HG03354 (cell line): ENCODE measurements around the gene SYNPO.

ENCODE experiments used
- ATAC-seq: cut with Tn5 transposase; IDR thresholded peaks from one replicate; pipeline ENCODE4 v1.9.1; 2021; ENCODE audit warnings: mild to moderate bottlenecking; ENCODE audit not compliant: unreplicated experiment, poor library complexity, severe bottlenecking

The SYNPO gene

DNA sequence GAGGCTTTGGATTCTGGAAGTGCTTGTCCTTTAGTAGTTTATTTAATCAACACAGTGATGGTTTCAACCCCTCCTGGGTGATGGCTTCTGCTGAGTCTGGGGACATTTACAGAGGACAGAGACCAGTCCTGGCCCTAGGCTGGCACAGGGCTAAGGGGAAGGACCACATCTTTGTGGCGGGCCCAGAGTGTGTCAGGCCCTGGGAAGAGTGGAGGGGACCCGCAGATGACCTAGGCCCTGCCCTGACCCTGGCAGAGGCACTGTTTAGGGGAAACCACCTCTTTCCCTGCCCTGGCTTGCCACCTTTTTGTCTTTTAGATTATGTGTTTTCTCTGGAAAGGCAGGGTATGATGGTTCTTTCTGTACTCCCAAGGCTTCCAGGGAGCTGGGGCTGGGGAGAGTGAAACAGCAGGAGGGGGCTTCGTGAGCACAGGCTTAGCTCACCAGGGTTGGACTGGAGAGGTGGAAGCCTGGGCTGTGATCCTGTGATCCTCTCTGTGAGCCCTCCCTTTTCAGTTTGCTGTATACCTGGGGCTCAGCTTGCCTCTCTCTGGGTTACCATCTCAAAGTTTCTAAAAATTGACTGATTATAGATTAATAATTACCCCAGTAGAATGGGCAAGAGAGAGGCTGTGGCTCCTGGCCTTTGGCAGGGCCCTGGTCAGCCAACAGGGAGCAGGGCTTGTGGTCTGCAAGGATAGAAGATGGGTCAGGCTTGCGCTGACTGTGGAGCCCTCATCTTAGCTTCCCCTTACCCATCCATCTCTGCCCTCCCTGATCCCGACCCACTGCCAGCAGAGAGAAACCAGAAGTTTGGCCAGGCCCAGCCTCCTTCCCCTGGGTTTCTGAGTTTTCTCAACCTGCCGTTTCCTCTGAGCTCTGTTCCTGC is 1.7 kb upstream of the SYNPO start:
- ATAC-seq, result no peak

DNA sequence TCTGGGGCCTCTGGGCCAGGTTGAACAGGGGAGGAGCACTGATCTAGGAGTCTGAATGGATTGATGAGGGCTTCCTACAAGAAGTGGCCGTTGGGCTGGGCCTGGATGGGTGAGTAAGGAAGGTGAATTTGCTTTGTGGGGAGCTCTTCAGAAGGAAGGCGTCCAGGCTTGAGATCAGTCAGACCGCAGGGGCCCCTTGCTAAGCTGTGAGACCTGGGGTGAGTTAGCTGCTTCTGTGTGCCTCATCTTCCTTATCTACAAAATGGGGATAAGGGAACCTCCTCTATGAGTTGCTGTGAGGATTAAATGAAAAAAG is 1.1 kb upstream of the SYNPO start:
- ATAC-seq, result no peak

DNA sequence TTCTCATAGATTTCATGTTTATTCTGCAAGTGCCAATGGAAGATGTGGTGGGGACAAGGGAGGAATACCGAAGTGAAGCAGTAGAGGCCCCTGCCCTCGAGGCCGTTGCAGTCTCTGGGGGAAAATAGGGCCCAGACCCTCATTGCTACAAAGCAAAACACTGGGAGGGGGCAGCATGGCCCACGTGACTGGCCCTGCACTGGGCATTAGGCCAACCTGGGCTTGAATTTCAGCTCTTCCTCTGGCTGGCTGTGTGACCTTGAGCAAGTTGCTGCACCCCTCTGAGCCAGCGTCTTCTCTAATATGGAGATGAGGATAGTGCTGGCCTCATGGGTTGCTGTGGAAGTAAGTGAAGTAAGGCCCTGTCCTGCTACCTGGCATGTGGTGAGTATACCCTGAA is 709 bp upstream of the SYNPO start:
- ATAC-seq, result no peak

DNA sequence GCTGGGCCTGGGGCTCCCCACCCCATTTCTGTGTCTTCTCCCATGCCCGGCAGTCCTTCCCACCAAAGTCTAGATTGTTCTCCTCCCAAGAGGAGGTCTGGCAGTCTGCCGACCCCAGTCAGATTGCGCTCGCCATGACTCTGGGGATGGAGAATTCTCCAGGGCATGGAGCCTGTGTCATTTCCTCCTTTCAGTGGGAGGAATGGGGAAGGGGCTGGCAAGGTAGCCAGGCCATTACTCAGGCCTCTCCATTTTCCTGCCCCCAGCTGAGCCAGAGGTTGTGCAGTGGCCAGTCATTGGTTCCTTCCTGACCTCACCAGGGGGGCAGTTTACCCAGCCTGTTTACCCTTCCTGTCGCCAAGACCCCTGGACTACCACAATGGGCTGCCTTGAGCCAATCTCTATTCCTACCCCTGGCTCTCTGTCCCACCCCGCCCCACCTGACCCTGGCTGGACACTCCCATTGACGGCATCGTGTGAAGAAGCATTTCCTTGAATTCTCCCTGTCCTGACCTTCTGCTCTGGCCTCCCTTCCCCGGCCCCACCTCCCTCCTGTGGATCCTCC is 628 bp downstream of the SYNPO start:
- ATAC-seq, result no peak

DNA sequence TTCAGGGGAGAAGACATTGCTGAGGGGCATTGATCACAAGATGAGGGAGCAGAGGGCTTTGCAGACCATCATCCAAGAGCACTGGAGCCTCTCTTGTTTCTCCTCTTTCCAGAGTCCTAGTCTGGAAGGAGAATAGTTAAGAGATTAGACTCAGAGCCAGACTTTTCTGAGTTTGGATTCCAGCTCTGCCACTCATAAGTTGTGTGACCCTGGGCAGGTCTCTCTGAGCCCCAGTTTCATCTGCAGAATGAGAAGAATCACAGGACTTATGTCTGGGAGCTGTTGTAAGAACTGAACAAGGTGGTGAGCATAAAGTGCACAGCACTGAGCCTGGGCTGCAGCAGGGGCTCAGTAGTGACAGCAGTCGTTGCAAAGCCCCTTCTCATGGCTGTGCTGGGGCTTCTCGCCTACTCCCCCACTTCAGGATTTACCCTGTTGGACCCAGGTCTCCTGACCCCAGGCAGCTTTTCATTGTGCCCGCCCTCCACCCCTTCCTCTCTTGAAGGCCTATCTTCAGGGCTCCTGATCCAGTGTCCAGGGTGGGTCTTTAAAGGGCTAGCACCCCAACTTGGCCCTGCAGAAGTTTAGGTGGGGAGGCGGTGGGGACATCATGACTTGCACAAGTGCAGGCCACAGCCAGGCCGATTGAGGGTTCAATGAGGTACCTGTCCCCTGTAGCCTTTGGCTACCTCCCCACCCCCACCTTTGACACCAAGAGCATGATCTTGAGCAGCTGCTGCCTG is 1.5 kb downstream of the SYNPO start:
- ATAC-seq, result no peak

DNA sequence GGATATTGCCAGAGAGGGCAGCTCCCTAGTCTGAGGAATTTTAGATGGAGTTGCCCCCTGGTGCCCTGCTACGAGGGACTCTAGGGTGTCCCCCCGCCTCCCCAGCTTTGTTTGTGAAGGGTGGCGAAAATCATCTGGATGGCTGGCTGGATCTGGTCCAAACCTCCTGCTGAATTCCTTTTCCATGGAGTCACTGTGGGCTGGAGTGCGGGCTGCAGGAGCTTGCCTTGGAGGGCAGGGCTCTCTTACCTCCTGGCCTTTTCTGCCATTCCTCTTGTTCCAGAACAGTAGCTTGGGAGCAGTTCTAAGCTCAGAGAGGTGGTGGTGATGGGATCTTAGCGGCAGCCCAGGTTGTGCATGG is 2.1 kb downstream of the SYNPO start:
- no peak for ATAC-seq

DNA sequence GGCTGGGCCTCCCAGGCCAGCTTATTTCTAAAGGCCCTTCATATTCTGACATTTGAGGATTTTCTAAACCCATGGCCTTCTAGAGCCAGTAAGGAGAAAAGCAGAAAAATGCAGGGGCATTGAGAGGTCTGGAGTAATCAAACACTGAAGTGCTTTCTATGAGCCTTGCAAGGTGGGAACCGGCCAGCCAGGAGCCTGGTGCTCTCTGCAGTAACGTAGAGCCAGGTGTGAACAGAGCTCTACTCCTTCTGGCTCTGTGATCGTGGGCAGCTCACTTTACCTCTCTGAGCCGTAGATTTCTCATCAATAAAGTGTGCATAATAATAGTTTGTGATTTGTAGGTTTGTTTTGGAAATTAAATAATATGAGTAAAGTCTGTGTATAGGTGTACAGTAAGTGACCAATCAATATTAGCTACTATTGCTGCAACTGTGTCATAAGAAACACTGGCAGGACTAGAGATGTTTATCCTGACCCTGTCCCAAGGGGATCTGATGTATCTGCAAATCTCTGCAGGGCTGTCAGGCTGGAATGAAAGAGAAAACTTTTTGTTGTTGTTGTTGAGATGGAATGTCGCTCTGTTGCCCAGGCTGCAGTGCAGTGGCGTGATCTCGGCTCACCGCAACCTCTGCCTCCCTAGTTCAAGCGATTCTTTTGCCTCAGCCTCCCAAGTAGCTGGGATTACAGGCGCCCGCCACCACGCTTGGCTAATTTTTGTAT is 2.7 kb downstream of the SYNPO start:
- no peak for ATAC-seq

DNA sequence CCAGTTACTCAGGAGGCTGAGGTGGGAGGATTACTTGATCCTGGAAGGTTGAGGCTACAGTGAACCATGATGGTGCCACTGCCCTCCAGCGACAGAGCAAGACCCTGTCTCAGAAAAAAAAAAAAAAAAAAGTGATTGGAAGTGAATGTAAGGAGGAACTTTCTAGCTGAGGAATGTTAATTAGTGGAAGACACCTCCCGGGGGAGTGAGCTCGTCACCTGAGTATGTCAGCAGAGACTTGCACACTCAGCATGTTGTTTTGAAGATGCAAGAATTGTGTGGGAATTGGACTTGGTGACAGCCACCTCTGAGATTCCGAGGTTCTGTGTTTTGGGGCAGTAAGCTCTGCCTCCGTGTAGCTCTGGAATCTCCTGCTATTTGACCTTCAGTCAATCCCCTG is 3.6 kb downstream of the SYNPO start:
- ATAC-seq, result no peak

DNA sequence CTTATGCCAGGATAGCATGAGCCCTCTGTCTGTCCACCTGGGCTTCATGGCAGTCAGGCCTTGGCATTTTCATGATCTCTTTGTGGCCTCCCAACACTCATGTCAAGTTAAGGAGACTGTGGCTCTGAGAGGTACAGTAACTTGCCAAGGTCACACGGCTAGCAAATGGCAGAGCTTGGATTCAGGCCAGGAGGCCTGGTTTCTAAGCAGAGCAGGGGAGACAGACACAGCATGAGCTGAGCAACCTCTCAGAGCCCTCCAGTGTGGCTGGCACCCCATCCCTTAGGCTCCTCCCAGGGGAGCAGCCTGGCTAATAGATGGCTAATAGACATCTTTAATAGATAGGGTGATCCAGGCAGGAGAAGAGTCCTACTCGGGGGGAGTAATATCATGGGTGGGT is 4.1 kb downstream of the SYNPO start:
- no peak for ATAC-seq

DNA sequence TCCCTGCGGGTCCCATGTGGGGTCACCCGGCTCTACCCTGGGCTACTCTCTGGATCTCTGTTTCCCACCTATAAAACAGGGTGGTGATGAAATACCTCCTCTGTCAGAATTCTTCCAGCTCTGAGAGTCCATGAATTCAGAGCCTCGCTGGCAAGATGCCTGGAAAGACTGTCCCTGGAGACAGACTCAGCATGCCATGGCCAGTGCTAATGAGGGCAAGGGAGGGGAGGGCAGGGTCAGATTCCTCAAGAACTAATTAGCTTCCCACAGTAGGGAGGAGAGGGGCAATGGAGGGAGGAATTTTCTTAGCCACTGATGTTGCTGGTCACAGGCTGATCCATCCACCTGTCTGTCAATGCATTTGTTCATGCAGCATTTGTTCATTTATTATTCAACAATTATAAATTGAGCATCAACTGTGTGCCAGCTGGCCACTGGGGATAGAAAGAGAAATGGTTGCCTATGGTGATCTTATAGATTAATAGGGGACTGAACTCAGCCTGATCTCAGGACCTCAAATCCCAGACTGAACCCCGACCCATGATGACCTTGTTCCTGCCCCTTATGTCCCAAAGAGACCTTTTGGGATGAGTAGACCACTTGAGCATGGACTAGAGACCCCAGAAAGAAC is 4.7 kb downstream of the SYNPO start:
- ATAC-seq, result no peak

DNA sequence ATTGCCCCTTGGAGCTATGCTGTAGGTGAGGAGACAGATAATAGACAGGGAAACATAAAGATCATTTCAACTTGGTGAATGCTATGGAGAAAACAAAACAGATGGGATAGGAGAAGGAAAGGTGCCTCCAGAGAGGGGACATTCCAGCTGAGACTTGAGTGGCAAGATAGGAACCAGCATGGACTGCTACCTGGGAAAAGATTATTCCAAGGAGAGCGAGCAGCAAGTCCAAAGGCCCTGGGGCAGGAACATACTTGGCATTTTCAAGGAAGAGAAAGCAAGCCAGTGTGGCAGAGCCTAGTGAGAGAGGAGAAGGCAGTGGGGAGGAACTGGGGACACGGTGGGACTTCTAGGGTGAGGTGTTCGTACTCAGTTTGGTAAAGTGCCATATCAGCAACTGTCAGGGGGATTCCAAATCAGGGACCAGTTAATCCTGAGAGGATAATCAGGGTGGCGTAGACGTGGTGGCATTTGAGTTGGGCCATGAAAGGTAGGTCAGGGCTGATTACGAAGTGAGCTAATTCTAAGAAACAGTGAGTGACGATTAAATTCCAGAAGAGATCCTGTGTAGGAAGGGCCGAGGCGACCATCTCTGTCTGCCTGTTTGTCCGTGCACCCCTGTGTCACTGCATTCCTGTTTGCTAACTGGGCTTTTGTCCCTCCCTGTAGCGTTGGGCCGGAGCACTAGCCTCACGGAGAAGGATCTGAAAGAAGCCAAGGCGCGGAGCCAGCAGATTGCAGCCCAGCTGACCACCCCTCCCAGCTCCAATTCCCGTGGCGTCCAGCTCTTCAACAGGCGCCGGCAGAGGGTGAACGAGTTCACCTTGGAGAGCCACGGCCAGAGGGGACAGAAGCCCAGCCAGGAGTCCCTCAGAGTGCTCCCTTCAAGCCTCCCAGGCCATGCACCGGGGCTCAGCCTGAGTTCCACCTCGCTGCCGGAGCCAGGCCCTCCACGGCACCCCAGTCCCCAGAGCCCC is 7.1 kb downstream of the SYNPO start:
- ATAC-seq, result no peak

DNA sequence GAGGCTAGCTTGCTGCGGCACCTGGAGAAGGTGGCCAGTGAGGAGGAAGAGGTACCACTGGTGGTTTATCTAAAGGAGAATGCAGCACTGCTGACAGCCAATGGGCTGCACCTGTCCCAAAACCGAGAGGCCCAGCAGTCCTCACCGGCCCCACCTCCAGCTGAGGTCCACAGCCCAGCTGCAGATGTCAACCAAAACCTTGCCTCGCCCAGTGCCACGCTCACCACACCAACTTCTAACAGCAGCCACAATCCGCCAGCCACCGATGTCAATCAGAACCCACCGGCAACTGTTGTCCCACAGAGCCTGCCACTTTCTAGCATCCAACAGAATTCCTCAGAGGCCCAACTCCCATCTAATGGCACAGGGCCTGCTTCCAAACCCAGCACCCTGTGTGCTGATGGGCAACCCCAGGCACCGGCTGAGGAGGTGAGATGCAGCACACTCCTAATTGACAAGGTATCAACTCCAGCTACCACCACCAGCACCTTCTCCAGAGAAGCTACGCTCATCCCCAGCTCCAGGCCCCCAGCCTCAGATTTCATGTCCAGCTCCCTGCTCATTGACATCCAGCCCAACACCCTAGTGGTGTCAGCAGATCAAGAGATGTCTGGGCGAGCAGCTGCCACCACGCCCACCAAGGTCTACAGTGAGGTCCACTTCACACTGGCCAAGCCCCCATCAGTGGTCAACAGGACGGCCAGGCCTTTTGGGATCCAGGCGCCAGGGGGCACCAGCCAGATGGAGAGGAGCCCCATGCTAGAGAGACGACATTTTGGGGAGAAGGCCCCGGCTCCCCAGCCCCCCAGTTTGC is 8.0 kb downstream of the SYNPO start:
- no peak for ATAC-seq

DNA sequence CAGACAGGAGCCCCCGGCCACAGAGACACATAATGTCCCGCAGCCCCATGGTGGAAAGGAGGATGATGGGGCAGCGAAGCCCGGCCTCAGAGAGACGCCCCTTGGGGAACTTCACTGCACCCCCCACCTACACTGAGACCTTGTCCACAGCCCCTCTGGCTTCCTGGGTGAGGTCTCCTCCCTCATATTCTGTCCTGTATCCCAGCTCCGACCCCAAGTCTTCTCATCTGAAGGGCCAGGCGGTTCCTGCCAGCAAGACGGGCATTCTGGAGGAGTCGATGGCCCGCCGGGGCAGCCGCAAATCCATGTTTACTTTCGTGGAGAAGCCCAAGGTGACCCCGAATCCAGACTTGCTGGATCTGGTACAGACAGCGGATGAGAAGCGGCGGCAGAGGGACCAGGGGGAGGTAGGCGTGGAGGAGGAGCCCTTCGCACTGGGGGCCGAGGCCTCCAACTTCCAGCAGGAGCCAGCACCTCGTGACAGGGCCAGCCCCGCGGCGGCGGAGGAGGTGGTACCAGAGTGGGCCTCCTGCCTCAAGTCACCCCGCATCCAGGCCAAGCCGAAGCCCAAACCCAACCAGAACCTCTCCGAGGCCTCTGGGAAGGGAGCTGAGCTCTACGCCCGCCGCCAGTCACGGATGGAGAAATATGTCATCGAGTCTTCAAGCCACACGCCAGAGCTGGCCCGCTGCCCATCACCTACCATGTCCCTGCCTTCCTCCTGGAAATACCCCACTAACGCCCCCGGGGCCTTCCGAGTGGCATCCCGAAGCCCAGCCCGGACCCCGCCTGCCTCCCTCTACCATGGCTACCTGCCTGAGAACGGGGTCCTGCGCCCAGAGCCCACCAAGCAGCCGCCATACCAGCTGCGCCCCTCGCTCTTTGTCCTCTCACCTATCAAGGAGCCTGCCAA is 8.9 kb downstream of the SYNPO start:
- no peak for ATAC-seq

DNA sequence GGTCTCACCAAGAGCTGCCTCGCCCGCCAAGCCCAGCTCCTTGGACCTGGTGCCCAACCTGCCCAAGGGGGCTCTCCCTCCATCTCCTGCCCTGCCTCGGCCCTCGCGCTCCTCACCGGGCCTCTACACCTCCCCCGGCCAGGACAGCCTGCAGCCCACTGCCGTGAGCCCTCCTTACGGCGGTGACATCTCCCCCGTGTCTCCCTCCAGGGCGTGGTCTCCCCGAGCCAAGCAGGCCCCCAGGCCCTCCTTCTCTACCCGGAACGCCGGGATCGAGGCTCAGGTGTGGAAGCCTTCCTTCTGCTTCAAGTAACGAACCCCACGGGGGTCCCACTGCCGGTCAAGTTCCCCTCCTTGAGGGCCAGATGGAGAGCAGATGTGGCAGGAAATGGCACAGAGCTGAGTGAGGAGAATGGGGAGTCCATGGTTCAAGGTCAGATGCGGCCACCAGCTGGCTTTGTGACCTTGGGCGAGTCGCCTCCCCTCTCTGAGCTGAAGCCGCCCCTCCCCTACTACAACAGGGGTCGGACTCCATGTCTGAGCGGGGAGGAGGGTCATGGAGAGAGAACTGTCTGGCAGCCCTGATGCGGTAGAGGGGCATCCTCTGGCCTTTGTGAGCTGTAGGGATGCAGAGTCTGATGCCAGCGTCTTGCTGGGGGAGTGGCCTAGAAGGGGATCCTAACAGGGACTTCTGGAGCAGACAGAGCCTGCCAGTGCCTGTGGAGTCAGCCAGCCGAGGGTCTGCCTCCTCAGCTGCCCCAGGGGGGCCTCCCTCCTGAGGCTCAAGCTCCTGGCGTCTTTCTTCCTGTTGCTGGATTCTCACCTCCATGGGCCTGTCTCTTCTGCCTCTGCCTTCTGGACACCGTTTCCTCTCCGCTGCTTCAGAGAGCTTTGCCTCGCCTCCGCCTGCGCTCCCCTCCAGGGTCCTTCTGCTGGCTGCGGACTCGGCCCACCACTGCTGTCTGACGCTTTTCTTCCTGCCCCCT is 9.9 kb downstream of the SYNPO start:
- ATAC-seq, result no peak

DNA sequence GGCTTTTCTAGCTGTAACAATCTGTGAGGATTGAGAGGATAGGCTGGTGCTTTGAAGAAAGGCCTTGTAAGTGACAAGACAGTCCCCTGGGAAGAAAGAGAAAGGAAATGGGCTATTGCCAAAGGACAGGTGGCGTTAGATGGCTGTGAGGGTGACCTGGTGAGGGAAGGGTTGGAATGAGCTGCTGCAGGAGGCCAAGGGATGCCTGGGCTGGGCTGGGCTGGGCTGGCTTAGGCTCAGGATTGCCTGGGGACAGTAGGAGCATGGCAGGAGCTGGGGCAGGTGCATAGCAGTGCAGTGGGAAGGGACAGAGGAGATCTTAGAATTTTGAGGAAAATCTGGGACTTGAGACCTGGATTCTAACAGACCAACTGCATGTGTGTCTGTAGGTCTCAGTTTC is 10.9 kb downstream of the SYNPO start:
- ATAC-seq, result no peak
